Transverse colon (tissue), 1 donor: ENCODE measurements around the gene SETD1B.

ENCODE experiments used
- EP300 ChIP-seq: sonication (generic); formaldehyde crosslinking; IDR thresholded peaks from one replicate; pipeline ENCODE4 v1.6.1; 2017; ENCODE audit warnings: antibody characterized with exemption, low read depth
- POLR2A ChIP-seq: fragments of 450-650 bp; IDR thresholded peaks from one replicate; pipeline ENCODE4 v1.6.1; 2016; ENCODE audit warnings: antibody characterized with exemption, mild to moderate bottlenecking, moderate library complexity

DNA sequence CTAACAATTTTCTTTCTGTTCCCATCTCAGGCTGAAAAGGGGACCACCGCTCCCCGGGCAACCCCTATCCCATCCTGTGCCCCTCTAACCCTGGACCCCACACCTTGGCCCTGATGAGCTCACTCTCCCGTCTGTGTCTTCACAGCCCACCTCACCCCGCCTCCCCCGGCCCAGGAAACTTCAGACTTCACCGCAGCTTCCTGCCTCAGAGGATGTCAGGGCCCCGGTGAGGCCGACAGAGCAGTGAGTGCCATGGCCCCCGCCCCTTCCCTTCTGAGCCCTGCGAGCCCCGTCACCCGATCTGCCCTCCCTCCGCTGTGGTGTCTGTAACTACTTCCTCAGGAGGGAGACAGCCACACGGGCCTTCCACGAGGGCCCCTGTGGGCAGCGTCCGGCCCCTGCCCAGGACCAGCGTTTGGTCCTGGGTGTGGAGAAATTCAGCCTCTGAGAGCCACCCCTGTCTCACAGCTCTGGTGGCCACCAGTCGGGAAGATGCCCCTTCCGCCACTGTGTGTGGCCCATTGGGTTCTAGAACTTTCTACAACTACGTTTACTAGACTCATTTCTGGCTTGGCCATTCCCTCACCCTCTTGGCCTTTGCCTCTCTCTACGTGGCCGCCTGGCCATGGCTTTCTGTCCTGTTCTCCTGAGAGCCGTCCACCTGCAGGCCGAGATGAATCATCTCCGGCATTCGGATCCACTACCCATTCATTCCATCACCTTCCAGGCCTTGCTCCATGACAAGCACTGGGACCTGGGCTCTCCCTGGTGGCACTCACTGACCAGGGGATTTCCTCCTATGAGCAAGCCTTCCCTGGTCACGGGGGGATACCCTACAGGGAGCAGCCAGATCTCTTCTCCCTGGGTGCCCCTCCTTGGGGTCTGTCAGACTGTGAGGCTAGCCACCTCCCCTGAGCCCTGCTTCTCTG, 13.7 kb upstream of the SETD1B start:
- TF ChIP-seq POLR2A (peak; percentile 38), EP300 (no peak)
